GM23338 (cell line): ENCODE data around the gene LYZ. TPM values are rescaled to one million over a fixed set of nuclear protein-coding genes. Genes with fewer than 3 reads are reported as not detected.

ENCODE experiments used
- ATAC-seq: fragments of 200-7000 bp; cut with Tn5 transposase; 3 replicates; pipeline ENCODE4 v1.9.1; 2020
- DNase-seq: peaks from one replicate; pipeline ENCODE4 v3.0.0-alpha.2; 2015; ENCODE audit warnings: low spot score
- H2AFZ ChIP-seq: fragments of 200-600 bp; sonication (generic); 2 replicates; pipeline ENCODE4 v1.8.0; 2016; ENCODE audit warnings: antibody characterized with exemption, mild to moderate bottlenecking, moderate library complexity
- H3F3A ChIP-seq: fragments of 200-600 bp; sonication (generic); replicated peaks from 2 replicates; pipeline ENCODE4 v1.8.0; 2017; ENCODE audit warnings: antibody characterized with exemption, mixed run types, low read depth
- H3K27ac ChIP-seq: fragments of 200-600 bp; sonication (generic); 2 replicates; pipeline ENCODE4 v1.6.1; 2016; ENCODE audit warnings: low read depth
- H3K27me3 ChIP-seq: fragments of 200-600 bp; sonication (generic); 2 replicates; pipeline ENCODE4 v1.8.0; 2016; ENCODE audit warnings: mild to moderate bottlenecking, mixed run types, moderate library complexity; ENCODE audit not compliant: insufficient read depth
- H3K36me3 ChIP-seq: fragments of 200-600 bp; sonication (generic); 2 replicates; pipeline ENCODE4 v1.8.0; 2016; ENCODE audit warnings: mild to moderate bottlenecking; ENCODE audit not compliant: insufficient read depth
- H3K4me1 ChIP-seq: fragments of 200-600 bp; sonication (generic); 2 replicates; pipeline ENCODE4 v1.8.0; 2016; ENCODE audit warnings: mild to moderate bottlenecking, moderate library complexity; ENCODE audit not compliant: insufficient read depth
- H3K4me2 ChIP-seq: fragments of 200-600 bp; sonication (generic); 2 replicates; pipeline ENCODE4 v1.7.1; 2017; ENCODE audit warnings: mixed run types
- H3K4me3 ChIP-seq: fragments of 200-600 bp; sonication (generic); 2 replicates; pipeline ENCODE4 v1.6.1; 2016; ENCODE audit warnings: mixed run types
- H3K79me2 ChIP-seq: fragments of 200-600 bp; sonication (generic); replicated peaks from 2 replicates; pipeline ENCODE4 v1.8.0; 2017; ENCODE audit warnings: mild to moderate bottlenecking; ENCODE audit not compliant: insufficient read depth
- H3K9me2 ChIP-seq: fragments of 200-600 bp; sonication (generic); 2 replicates; pipeline ENCODE4 v1.8.0; 2017; ENCODE audit not compliant: insufficient read depth
- H4K20me1 ChIP-seq: fragments of 200-600 bp; sonication (generic); replicated peaks from 2 replicates; pipeline ENCODE4 v1.8.0; 2017; ENCODE audit warnings: mild to moderate bottlenecking; ENCODE audit not compliant: insufficient read depth
- H3K27ac Mint-ChIP-seq: 2 replicates; pipeline ENCODE4 v1.8.0; 2020; ENCODE audit warnings: inconsistent platforms, mild to moderate bottlenecking, moderate library complexity, mixed read lengths
- H3K27me3 Mint-ChIP-seq: 3 replicates; pipeline ENCODE4 v1.8.0; 2022; ENCODE audit warnings: low read depth, mild to moderate bottlenecking, moderate library complexity, mixed read lengths, inconsistent platforms; ENCODE audit not compliant: insufficient read depth, poor library complexity
- H3K36me3 Mint-ChIP-seq: 3 replicates; pipeline ENCODE4 v1.8.0; 2021; ENCODE audit warnings: low read depth, mild to moderate bottlenecking, inconsistent platforms, moderate library complexity, mixed read lengths
- H3K4me1 Mint-ChIP-seq: 3 replicates; pipeline ENCODE4 v1.8.0; 2020; ENCODE audit warnings: mild to moderate bottlenecking, inconsistent platforms, mixed read lengths
- H3K4me3 Mint-ChIP-seq: 3 replicates; pipeline ENCODE4 v1.8.0; 2021; ENCODE audit warnings: moderate library complexity, mild to moderate bottlenecking, inconsistent platforms, mixed read lengths
- H3K9me3 Mint-ChIP-seq: 3 replicates; pipeline ENCODE4 v1.8.0; 2020; ENCODE audit warnings: moderate library complexity, mild to moderate bottlenecking, inconsistent platforms, mixed read lengths
- EZH2 ChIP-seq: fragments of 200-600 bp; sonication (generic); IDR thresholded peaks from one replicate; pipeline ENCODE4 v1.8.0; 2017; ENCODE audit warnings: antibody characterized with exemption, mild to moderate bottlenecking, low read depth; ENCODE audit not compliant: unreplicated experiment
- EZH2phosphoT487 ChIP-seq: fragments of 200-600 bp; sonication (generic); IDR thresholded peaks from one replicate; pipeline ENCODE4 v1.8.1; 2018; ENCODE audit warnings: antibody characterized with exemption; ENCODE audit not compliant: unreplicated experiment
- JUNB ChIP-seq: IDR thresholded peaks from one replicate; pipeline ENCODE4 v1.6.1; 2016; ENCODE audit warnings: antibody characterized with exemption; ENCODE audit not compliant: unreplicated experiment
- NANOG ChIP-seq: IDR thresholded peaks from 2 replicates; pipeline ENCODE4 v1.6.1; 2016; ENCODE audit warnings: antibody characterized with exemption, borderline replicate concordance
- POLR2AphosphoS5 ChIP-seq: IDR thresholded peaks from 2 replicates; pipeline ENCODE4 v1.6.1; 2016; ENCODE audit warnings: antibody characterized with exemption, low read depth
- STAT1 ChIP-seq: IDR thresholded peaks from one replicate; pipeline ENCODE4 v1.6.1; 2016; ENCODE audit warnings: antibody characterized with exemption; ENCODE audit not compliant: unreplicated experiment
- ZNF114 ChIP-seq: fragments of 250-450 bp; sonication (Bioruptor Pico); IDR thresholded peaks from 2 replicates; pipeline ENCODE4 v1.5.0; 2020; ENCODE audit warnings: mild to moderate bottlenecking, moderate library complexity
- ZNF331 ChIP-seq: fragments of 250-450 bp; sonication (Bioruptor Pico); IDR thresholded peaks from 2 replicates; pipeline ENCODE4 v1.5.0; 2020; ENCODE audit warnings: low read depth, mild to moderate bottlenecking, moderate library complexity
- polyA plus RNA-seq: library from polyadenylated mRNA; unstranded; fragments of >200 nt; fragmentation: Nextera tagmentation; extraction: Ambion mirVana; gene quantifications from 2 replicates; pipeline ENCODE4 v1.2.1, GENCODE V29; 2016
- total RNA-seq: library from RNA; depleted of rRNA; stranded (reverse); fragments of >200 nt; shearing (Covaris generic); gene quantifications from 2 replicates; pipeline ENCODE4 v1.2.3, GENCODE V29; 2014
- TF ChIP-seq, protein P1 (sequence below): IDR thresholded peaks from 2 replicates; pipeline ENCODE4 v1.6.1; 2016; ENCODE audit warnings: antibody characterized with exemption
- TF ChIP-seq, protein P2 (sequence below), 2 experiments: fragments of 200-600 bp in 1 of 2; sonication (generic) in 1 of 2; conservative IDR thresholded peaks; 2 replicates each; pipeline versions ENCODE4 v1.5.1 to v1.6.1; 2016 to 2017; ENCODE audit warnings: antibody characterized with exemption in 2 of 2, low read depth in 2 of 2, mild to moderate bottlenecking in 2 of 2, moderate library complexity in 1 of 2
- TF ChIP-seq, protein P3 (sequence below): fragments of 250-450 bp; sonication (Bioruptor Pico); IDR thresholded peaks from 2 replicates; pipeline ENCODE4 v1.5.0; 2020; ENCODE audit warnings: mild to moderate bottlenecking, moderate library complexity

LYZ gene
- total and polyA plus RNA-seq, 2 experiments from 2014 or later, result not detected

DNA sequence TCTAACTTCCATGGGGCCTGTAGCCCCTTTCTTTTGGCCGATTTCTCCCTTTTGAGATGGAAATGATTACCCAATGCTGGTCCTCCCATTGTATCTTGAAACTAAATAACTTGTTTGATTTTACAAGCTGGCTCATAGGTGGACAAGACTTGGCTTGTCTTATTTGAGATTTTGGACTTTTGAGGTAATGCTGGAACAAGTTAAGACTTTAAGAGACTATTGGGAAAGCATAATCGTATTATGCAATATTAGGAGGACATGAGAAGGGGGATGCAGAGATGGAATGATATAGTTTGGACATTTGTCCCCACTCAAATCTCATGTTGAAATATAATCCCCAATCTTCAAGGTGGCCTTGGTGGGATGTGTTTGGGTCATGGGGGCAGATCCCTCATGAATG lies 49.2 kb upstream of the LYZ start:
- Histone ChIP-seq H3K27me3 (no peaks in the 10 kb centered on the region), H2AFZ (no peak overlapping the region), H3F3A (no peaks in the 10 kb centered on the region), H3K4me2 (no peak overlapping the region), H3K27ac (no peak overlapping the region), H3K9me2 (peaks cover 6% of the 10 kb centered on the region; the same call in 1 of the 2 replicates), H3K36me3 (no peaks in the 10 kb centered on the region), H3K4me1 (no peaks in the 10 kb centered on the region), H3K79me2 (no peaks in the 10 kb centered on the region), H3K4me3 (no peak overlapping the region), H4K20me1 (no peaks in the 10 kb centered on the region)
- H3K4me1 Mint-ChIP-seq, result no peaks in the 10 kb centered on the region
- peaks cover 17% of the 10 kb centered on the region for H3K9me3 Mint-ChIP-seq
- TF ChIP-seq ZNF114 (CRISPR knock-in tag), result no peak
- TF ChIP-seq JUNB, result no peak
- no peak for TF ChIP-seq STAT1
- TF ChIP-seq, protein P1, sequence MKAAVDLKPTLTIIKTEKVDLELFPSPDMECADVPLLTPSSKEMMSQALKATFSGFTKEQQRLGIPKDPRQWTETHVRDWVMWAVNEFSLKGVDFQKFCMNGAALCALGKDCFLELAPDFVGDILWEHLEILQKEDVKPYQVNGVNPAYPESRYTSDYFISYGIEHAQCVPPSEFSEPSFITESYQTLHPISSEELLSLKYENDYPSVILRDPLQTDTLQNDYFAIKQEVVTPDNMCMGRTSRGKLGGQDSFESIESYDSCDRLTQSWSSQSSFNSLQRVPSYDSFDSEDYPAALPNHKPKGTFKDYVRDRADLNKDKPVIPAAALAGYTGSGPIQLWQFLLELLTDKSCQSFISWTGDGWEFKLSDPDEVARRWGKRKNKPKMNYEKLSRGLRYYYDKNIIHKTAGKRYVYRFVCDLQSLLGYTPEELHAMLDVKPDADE, result no peak
- TF ChIP-seq, protein P2, sequence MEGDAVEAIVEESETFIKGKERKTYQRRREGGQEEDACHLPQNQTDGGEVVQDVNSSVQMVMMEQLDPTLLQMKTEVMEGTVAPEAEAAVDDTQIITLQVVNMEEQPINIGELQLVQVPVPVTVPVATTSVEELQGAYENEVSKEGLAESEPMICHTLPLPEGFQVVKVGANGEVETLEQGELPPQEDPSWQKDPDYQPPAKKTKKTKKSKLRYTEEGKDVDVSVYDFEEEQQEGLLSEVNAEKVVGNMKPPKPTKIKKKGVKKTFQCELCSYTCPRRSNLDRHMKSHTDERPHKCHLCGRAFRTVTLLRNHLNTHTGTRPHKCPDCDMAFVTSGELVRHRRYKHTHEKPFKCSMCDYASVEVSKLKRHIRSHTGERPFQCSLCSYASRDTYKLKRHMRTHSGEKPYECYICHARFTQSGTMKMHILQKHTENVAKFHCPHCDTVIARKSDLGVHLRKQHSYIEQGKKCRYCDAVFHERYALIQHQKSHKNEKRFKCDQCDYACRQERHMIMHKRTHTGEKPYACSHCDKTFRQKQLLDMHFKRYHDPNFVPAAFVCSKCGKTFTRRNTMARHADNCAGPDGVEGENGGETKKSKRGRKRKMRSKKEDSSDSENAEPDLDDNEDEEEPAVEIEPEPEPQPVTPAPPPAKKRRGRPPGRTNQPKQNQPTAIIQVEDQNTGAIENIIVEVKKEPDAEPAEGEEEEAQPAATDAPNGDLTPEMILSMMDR (conservative IDR thresholded peaks at IDR 0.05; ENCODE audit: low read depth in 2 of 2), result no peak
- TF ChIP-seq, protein P3, sequence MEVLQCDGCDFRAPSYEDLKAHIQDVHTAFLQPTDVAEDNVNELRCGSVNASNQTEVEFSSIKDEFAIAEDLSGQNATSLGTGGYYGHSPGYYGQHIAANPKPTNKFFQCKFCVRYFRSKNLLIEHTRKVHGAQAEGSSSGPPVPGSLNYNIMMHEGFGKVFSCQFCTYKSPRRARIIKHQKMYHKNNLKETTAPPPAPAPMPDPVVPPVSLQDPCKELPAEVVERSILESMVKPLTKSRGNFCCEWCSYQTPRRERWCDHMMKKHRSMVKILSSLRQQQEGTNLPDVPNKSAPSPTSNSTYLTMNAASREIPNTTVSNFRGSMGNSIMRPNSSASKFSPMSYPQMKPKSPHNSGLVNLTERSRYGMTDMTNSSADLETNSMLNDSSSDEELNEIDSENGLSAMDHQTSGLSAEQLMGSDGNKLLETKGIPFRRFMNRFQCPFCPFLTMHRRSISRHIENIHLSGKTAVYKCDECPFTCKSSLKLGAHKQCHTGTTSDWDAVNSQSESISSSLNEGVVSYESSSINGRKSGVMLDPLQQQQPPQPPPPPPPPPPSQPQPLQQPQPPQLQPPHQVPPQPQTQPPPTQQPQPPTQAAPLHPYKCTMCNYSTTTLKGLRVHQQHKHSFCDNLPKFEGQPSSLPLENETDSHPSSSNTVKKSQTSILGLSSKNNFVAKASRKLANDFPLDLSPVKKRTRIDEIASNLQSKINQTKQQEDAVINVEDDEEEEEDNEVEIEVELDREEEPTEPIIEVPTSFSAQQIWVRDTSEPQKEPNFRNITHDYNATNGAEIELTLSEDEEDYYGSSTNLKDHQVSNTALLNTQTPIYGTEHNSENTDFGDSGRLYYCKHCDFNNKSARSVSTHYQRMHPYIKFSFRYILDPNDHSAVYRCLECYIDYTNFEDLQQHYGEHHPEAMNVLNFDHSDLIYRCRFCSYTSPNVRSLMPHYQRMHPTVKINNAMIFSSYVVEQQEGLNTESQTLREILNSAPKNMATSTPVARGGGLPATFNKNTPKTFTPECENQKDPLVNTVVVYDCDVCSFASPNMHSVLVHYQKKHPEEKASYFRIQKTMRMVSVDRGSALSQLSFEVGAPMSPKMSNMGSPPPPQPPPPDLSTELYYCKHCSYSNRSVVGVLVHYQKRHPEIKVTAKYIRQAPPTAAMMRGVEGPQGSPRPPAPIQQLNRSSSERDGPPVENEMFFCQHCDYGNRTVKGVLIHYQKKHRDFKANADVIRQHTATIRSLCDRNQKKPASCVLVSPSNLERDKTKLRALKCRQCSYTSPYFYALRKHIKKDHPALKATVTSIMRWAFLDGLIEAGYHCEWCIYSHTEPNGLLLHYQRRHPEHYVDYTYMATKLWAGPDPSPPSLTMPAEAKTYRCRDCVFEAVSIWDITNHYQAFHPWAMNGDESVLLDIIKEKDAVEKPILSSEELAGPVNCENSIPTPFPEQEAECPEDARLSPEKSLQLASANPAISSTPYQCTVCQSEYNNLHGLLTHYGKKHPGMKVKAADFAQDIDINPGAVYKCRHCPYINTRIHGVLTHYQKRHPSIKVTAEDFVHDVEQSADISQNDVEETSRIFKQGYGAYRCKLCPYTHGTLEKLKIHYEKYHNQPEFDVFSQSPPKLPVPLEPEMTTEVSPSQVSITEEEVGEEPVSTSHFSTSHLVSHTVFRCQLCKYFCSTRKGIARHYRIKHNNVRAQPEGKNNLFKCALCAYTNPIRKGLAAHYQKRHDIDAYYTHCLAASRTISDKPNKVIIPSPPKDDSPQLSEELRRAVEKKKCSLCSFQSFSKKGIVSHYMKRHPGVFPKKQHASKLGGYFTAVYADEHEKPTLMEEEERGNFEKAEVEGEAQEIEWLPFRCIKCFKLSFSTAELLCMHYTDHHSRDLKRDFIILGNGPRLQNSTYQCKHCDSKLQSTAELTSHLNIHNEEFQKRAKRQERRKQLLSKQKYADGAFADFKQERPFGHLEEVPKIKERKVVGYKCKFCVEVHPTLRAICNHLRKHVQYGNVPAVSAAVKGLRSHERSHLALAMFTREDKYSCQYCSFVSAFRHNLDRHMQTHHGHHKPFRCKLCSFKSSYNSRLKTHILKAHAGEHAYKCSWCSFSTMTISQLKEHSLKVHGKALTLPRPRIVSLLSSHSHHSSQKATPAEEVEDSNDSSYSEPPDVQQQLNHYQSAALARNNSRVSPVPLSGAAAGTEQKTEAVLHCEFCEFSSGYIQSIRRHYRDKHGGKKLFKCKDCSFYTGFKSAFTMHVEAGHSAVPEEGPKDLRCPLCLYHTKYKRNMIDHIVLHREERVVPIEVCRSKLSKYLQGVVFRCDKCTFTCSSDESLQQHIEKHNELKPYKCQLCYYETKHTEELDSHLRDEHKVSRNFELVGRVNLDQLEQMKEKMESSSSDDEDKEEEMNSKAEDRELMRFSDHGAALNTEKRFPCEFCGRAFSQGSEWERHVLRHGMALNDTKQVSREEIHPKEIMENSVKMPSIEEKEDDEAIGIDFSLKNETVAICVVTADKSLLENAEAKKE, result no peak
- TF ChIP-seq NANOG, result no peak
- no peak for TF ChIP-seq EZH2phosphoT487
- no peak for TF ChIP-seq EZH2
- no peak for TF ChIP-seq ZNF331 (CRISPR knock-in tag)
- TF ChIP-seq POLR2AphosphoS5, result no peak
- no peak overlapping the region for H3K4me3 Mint-ChIP-seq
- no peak overlapping the region for H3K27ac Mint-ChIP-seq
- H3K36me3 Mint-ChIP-seq, result peaks cover 9% of the 10 kb centered on the region
- ATAC-seq, result no peak
- peaks cover 1% of the 10 kb centered on the region for H3K27me3 Mint-ChIP-seq
- DNase-seq, result no peak
